GM23338 (cell line): Measurements from ENCODE around the gene RRP7A.

Experiments used
- EZH2 ChIP-seq: fragments of 200-600 bp; sonication (generic); IDR thresholded peaks from one replicate; pipeline ENCODE4 v1.8.0; 2017; ENCODE audit warnings: antibody characterized with exemption, mild to moderate bottlenecking, low read depth; ENCODE audit not compliant: unreplicated experiment
- EZH2phosphoT487 ChIP-seq: fragments of 200-600 bp; sonication (generic); IDR thresholded peaks from one replicate; pipeline ENCODE4 v1.8.1; 2018; ENCODE audit warnings: antibody characterized with exemption; ENCODE audit not compliant: unreplicated experiment
- POLR2AphosphoS5 ChIP-seq: IDR thresholded peaks from 2 replicates; pipeline ENCODE4 v1.6.1; 2016; ENCODE audit warnings: antibody characterized with exemption, low read depth
- TF ChIP-seq, protein P1 (sequence below), 2 experiments: fragments of 200-600 bp in 1 of 2; sonication (generic) in 1 of 2; conservative IDR thresholded peaks; 2 replicates each; pipeline versions ENCODE4 v1.5.1 to v1.6.1; 2016 to 2017; ENCODE audit warnings: antibody characterized with exemption in 2 of 2, low read depth in 2 of 2, mild to moderate bottlenecking in 2 of 2, moderate library complexity in 1 of 2
- TF ChIP-seq, protein P2 (sequence below): IDR thresholded peaks from one replicate; pipeline ENCODE4 v1.6.1; 2018; ENCODE audit warnings: antibody characterized with exemption; ENCODE audit not compliant: unreplicated experiment

DNA sequence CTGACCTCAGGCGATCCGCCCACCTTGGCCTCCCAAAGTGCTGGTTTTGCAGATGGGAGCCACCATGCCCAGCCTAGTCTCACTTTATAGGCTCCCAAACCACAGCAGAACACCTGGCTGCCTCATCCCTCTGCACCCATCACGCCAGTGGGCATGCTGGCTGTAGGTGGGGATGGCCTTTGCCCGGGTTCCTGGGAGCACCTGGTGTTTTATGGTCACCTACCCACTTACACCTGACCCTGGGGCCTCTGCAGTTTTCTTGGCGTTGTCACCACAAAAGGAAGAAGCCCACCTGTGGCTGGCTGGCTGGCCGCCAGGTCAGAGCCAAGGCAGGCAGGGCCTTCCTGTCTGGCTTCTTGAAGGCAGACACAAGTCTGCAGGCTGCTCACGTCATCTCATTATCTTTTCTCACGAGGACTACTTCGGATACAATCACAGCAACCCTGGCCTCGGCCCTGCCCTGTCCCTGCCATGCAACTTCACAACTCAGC, 8.2 kb downstream of the RRP7A start:
- TF ChIP-seq, protein P1, sequence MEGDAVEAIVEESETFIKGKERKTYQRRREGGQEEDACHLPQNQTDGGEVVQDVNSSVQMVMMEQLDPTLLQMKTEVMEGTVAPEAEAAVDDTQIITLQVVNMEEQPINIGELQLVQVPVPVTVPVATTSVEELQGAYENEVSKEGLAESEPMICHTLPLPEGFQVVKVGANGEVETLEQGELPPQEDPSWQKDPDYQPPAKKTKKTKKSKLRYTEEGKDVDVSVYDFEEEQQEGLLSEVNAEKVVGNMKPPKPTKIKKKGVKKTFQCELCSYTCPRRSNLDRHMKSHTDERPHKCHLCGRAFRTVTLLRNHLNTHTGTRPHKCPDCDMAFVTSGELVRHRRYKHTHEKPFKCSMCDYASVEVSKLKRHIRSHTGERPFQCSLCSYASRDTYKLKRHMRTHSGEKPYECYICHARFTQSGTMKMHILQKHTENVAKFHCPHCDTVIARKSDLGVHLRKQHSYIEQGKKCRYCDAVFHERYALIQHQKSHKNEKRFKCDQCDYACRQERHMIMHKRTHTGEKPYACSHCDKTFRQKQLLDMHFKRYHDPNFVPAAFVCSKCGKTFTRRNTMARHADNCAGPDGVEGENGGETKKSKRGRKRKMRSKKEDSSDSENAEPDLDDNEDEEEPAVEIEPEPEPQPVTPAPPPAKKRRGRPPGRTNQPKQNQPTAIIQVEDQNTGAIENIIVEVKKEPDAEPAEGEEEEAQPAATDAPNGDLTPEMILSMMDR (conservative IDR thresholded peaks at IDR 0.05; ENCODE audit: low read depth in 2 of 2): no peak
- TF ChIP-seq, protein P2, sequence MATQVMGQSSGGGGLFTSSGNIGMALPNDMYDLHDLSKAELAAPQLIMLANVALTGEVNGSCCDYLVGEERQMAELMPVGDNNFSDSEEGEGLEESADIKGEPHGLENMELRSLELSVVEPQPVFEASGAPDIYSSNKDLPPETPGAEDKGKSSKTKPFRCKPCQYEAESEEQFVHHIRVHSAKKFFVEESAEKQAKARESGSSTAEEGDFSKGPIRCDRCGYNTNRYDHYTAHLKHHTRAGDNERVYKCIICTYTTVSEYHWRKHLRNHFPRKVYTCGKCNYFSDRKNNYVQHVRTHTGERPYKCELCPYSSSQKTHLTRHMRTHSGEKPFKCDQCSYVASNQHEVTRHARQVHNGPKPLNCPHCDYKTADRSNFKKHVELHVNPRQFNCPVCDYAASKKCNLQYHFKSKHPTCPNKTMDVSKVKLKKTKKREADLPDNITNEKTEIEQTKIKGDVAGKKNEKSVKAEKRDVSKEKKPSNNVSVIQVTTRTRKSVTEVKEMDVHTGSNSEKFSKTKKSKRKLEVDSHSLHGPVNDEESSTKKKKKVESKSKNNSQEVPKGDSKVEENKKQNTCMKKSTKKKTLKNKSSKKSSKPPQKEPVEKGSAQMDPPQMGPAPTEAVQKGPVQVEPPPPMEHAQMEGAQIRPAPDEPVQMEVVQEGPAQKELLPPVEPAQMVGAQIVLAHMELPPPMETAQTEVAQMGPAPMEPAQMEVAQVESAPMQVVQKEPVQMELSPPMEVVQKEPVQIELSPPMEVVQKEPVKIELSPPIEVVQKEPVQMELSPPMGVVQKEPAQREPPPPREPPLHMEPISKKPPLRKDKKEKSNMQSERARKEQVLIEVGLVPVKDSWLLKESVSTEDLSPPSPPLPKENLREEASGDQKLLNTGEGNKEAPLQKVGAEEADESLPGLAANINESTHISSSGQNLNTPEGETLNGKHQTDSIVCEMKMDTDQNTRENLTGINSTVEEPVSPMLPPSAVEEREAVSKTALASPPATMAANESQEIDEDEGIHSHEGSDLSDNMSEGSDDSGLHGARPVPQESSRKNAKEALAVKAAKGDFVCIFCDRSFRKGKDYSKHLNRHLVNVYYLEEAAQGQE: no peak
- TF ChIP-seq EZH2 (no peak), EZH2phosphoT487 (no peak), POLR2AphosphoS5 (peak; percentile 28; the same call in 1 of the 2 replicates)
